CD14-positive monocyte (primary cell): ENCODE measurements around the gene PDE9A. TPM values are rescaled to one million over a fixed set of nuclear protein-coding genes. Genes with fewer than 3 reads are reported as not detected.

Experiments used
- DNase-seq, 3 donors: peaks; one replicate each; pipeline ENCODE4 v3.0.0-alpha.2; 2011 to 2022
- H2AFZ ChIP-seq: 2 replicates; pipeline ENCODE4 v1.6.0; 2012; ENCODE audit warnings: mild to moderate bottlenecking, low read depth, low read length, inconsistent platforms; ENCODE audit not compliant: insufficient read depth, poor library complexity, severe bottlenecking
- H3K27ac ChIP-seq, 2 donors: 1 replicate in 1 of 2; 2 replicates in 1 of 2; pipeline ENCODE4 v1.5.1; 2012 to 2013; ENCODE audit warnings: low read length in 2 of 2, control low read depth in 1 of 2, inconsistent platforms in 1 of 2, low read depth in 1 of 2, mild to moderate bottlenecking in 1 of 2
- H3K27me3 ChIP-seq, 2 donors: one replicate each; pipeline versions ENCODE4 v1.6.0 to v1.6.1; 2011 to 2013; ENCODE audit warnings: low read length in 2 of 2; ENCODE audit not compliant: control insufficient read depth in 2 of 2, insufficient read depth in 2 of 2
- H3K36me3 ChIP-seq, 2 donors: replicated peaks in 1 of 2; 1 replicate in 1 of 2; 2 replicates in 1 of 2; pipeline versions ENCODE4 v1.5.1 to v1.6.1; 2012 to 2013; ENCODE audit warnings: low read length in 2 of 2, control low read depth in 1 of 2, inconsistent platforms in 1 of 2, mild to moderate bottlenecking in 1 of 2; ENCODE audit not compliant: insufficient read depth in 2 of 2, control insufficient read depth in 1 of 2
- H3K4me1 ChIP-seq, 2 donors: 1 replicate in 1 of 2; 2 replicates in 1 of 2; pipeline versions ENCODE4 v1.5.1 to v1.6.1; 2012 to 2013; ENCODE audit warnings: low read length in 2 of 2, control low read depth in 1 of 2, inconsistent platforms in 1 of 2, mild to moderate bottlenecking in 1 of 2, moderate library complexity in 1 of 2; ENCODE audit not compliant: insufficient read depth in 2 of 2, control insufficient read depth in 1 of 2
- H3K4me2 ChIP-seq: replicated peaks from 2 replicates; pipeline ENCODE3; 2012; ENCODE audit warnings: low read length, moderate library complexity, mild to moderate bottlenecking; ENCODE audit not compliant: poor library complexity, severe bottlenecking; ENCODE audit errors: extremely low read depth
- H3K4me3 ChIP-seq, 3 experiments: fragments of 200-600 bp in 1 of 3; sonication (generic) in 1 of 3; replicated peaks in 1 of 3; 1 replicate in 2 of 3; 2 replicates in 1 of 3; pipeline ENCODE4 v1.5.1; 2011 to 2013; ENCODE audit warnings: low read length in 3 of 3, mild to moderate bottlenecking in 3 of 3, control low read depth in 2 of 3, low read depth in 2 of 3, inconsistent platforms in 1 of 3, moderate library complexity in 1 of 3
- H3K79me2 ChIP-seq: 2 replicates; pipeline ENCODE4 v1.6.0; 2012; ENCODE audit warnings: mild to moderate bottlenecking, control low read depth, inconsistent platforms, low read length, moderate library complexity; ENCODE audit not compliant: insufficient read depth
- H3K9ac ChIP-seq: 2 replicates; pipeline ENCODE4 v1.6.0; 2017; ENCODE audit warnings: low read length, mild to moderate bottlenecking; ENCODE audit not compliant: insufficient read depth, poor library complexity, severe bottlenecking
- H3K9me3 ChIP-seq, 2 donors: replicated peaks in 1 of 2; 1 replicate in 1 of 2; 2 replicates in 1 of 2; pipeline versions ENCODE4 v1.5.1 to v1.6.1; 2012 to 2013; ENCODE audit warnings: low read length in 2 of 2, control low read depth in 1 of 2; ENCODE audit not compliant: control insufficient read depth in 1 of 2, insufficient read depth in 1 of 2
- H4K20me1 ChIP-seq: 2 replicates; pipeline ENCODE4 v1.6.0; 2012; ENCODE audit warnings: mild to moderate bottlenecking, low read length, control low read depth, moderate library complexity; ENCODE audit not compliant: insufficient read depth
- H3K27ac Mint-ChIP-seq, 7 donors: one replicate each; pipeline ENCODE4 v1.8.0; 2020; ENCODE audit warnings: mild to moderate bottlenecking in 7 of 7, mixed read lengths in 7 of 7, moderate library complexity in 6 of 7, inconsistent platforms in 2 of 7
- H3K27me3 Mint-ChIP-seq, 3 donors: one replicate each; pipeline ENCODE4 v1.8.0; 2021 to 2022; ENCODE audit warnings: low read depth in 3 of 3, mild to moderate bottlenecking in 3 of 3, mixed read lengths in 3 of 3, moderate library complexity in 3 of 3, inconsistent platforms in 1 of 3
- H3K36me3 Mint-ChIP-seq, 2 donors: one replicate each; pipeline ENCODE4 v1.8.0; 2020; ENCODE audit warnings: mixed read lengths in 2 of 2, inconsistent platforms in 1 of 2, mild to moderate bottlenecking in 1 of 2
- H3K4me1 Mint-ChIP-seq: one replicate; pipeline ENCODE4 v1.8.0; 2020; ENCODE audit warnings: mild to moderate bottlenecking, mixed read lengths
- H3K4me3 Mint-ChIP-seq, 2 donors: one replicate each; pipeline ENCODE4 v1.8.0; 2020; ENCODE audit warnings: mild to moderate bottlenecking in 2 of 2, mixed read lengths in 2 of 2, moderate library complexity in 1 of 2
- H3K9me3 Mint-ChIP-seq, 7 donors: one replicate each; pipeline ENCODE4 v1.8.0; 2020 to 2022; ENCODE audit warnings: mixed read lengths in 7 of 7, mild to moderate bottlenecking in 6 of 7, moderate library complexity in 6 of 7, inconsistent platforms in 2 of 7
- CTCF ChIP-seq: fragments of 200-600 bp; IDR thresholded peaks from one replicate; pipeline ENCODE4 v1.8.0; 2022; ENCODE audit warnings: antibody characterized with exemption, mild to moderate bottlenecking
- WGBS: methylation state at CpG from one replicate; pipeline ENCODE4 v1.1.5; 2013; ENCODE audit warnings: missing lambda C conversion rate; ENCODE audit not compliant: insufficient coverage; 5-methylcytosine and 5-hydroxymethylcytosine counted together
- intact Hi-C, 2 donors: fragments of 100-400 bp; cut with micrococcal nuclease; formaldehyde crosslinking; loops; one replicate each; pipeline versions ENCODE4 v1.15.0 to v1.15.1; 2023
- polyA plus RNA-seq, 3 donors: library from polyadenylated mRNA; depleted of rRNA in 1 of 3; unstranded in 2 of 3; stranded (reverse) in 1 of 3; fragments of 300-500 nt in 2 of 3; fragments of >200 nt in 1 of 3; fragmentation: Illumina TruSeq in 2 of 3; gene quantifications; 1 replicate in 2 of 3; 2 replicates in 1 of 3; pipeline ENCODE4 v1.2.3, GENCODE V29; 2012 to 2021

The PDE9A gene
- polyA plus RNA-seq, 3 donors, result 0.05 to 0.52 TPM; not detected in 1

GRCh38 chr21:42741066-42741465 is 87.6 kb downstream of the PDE9A start:
- H3K4me2 ChIP-seq, result no peak overlapping the region
- H3K9me3 ChIP-seq, result no peaks in the 10 kb centered on the region
- no peak overlapping the region for H2AFZ ChIP-seq
- no peaks in the 10 kb centered on the region for H3K79me2 ChIP-seq
- no peaks in the 10 kb centered on the region for H3K36me3 ChIP-seq
- no peak overlapping the region for H3K4me3 ChIP-seq
- 97% methylated on average over 10 of the region's 10 CpGs for WGBS
- no peak overlapping the region for H3K4me3 Mint-ChIP-seq
- intact Hi-C loops, result no loop called here
- no peaks in the 10 kb centered on the region for H3K9me3 Mint-ChIP-seq
- H4K20me1 ChIP-seq, result no peaks in the 10 kb centered on the region
- no peaks in the 10 kb centered on the region for H3K27me3 ChIP-seq
- H3K4me1 ChIP-seq, result peaks cover 39 to 54% of the 10 kb centered on the region in 2 donors
- peaks cover 0 to 6% (median 0%) of the 10 kb centered on the region in 3 donors for H3K27me3 Mint-ChIP-seq
- no peak overlapping the region for H3K27ac Mint-ChIP-seq
- DNase-seq, result no peak
- H3K9ac ChIP-seq, result no peak overlapping the region
- no peak overlapping the region for H3K27ac ChIP-seq
- H3K36me3 Mint-ChIP-seq, result peaks cover 0 to under 1% of the 10 kb centered on the region in 2 donors
- TF ChIP-seq CTCF, result no peak
- H3K4me1 Mint-ChIP-seq, result peaks cover 45% of the 10 kb centered on the region

GRCh38 chr21:42744520-42745445 is 91.4 kb downstream of the PDE9A start:
- Histone ChIP-seq H2AFZ (no peak overlapping the region), H3K9ac (no peak overlapping the region), H3K27ac (peak overlapping the region in 1 of 2 donors; percentile 99), H3K4me2 (no peak overlapping the region), H3K4me3 (no peak overlapping the region), H3K36me3 (no peaks in the 10 kb centered on the region), H3K27me3 (no peaks in the 10 kb centered on the region), H3K79me2 (no peaks in the 10 kb centered on the region), H4K20me1 (no peaks in the 10 kb centered on the region), H3K9me3 (no peaks in the 10 kb centered on the region), H3K4me1 (peaks cover 30 to 43% of the 10 kb centered on the region in 2 donors)
- DNase-seq, result no peak
- peaks cover 0 to 6% (median 0%) of the 10 kb centered on the region in 3 donors for H3K27me3 Mint-ChIP-seq
- peaks cover 0 to 4% (median 0%) of the 10 kb centered on the region in 7 donors for H3K9me3 Mint-ChIP-seq
- H3K4me1 Mint-ChIP-seq, result peaks cover 33% of the 10 kb centered on the region
- intact Hi-C loops, result no loop called here
- H3K27ac Mint-ChIP-seq, result peak overlapping the region in 1 of 7 donors; percentile 40
- H3K36me3 Mint-ChIP-seq, result no peaks in the 10 kb centered on the region
- TF ChIP-seq CTCF, result no peak
- H3K4me3 Mint-ChIP-seq, result no peak overlapping the region
- 85% methylated on average over 30 of the region's 30 CpGs for WGBS
